GM12878 (cell line): ENCODE data around the gene DMKN.

Experiments
- ATF3 ChIP-seq: IDR thresholded peaks from 2 replicates; pipeline ENCODE4 v1.6.1; 2011; ENCODE audit warnings: low read depth, mild to moderate bottlenecking, low read length, moderate library complexity, borderline replicate concordance; ENCODE audit errors: extremely low read depth
- CBX3 ChIP-seq: fragments of 200-600 bp; sonication (generic); IDR thresholded peaks from 2 replicates; pipeline ENCODE4 v1.6.1; 2016; ENCODE audit warnings: low read depth, borderline replicate concordance
- CTCF ChIP-seq, 3 experiments: IDR thresholded peaks in 2 of 3; conservative IDR thresholded peaks in 1 of 3; 2 replicates each; pipeline ENCODE4 v1.5.1; 2011; ENCODE audit warnings: low read depth in 3 of 3, low read length in 3 of 3, mild to moderate bottlenecking in 3 of 3, control low read depth in 2 of 3, moderate library complexity in 2 of 3, inconsistent platforms in 1 of 3, mixed read lengths in 1 of 3; ENCODE audit not compliant: control insufficient read depth in 2 of 3, insufficient read depth in 1 of 3; ENCODE audit errors: extremely low read depth in 1 of 3
- NRF1 ChIP-seq: conservative IDR thresholded peaks from 2 replicates; pipeline ENCODE4 v1.6.1; 2011; ENCODE audit warnings: mild to moderate bottlenecking, low read depth, low read length, improper control_type of control experiment
- POLR2AphosphoS5 ChIP-seq: IDR thresholded peaks from 2 replicates; pipeline ENCODE4 v1.6.1; 2011; ENCODE audit warnings: mild to moderate bottlenecking, low read length, inconsistent platforms
- ZNF217 ChIP-seq: fragments of 450-650 bp; IDR thresholded peaks from 2 replicates; pipeline ENCODE4 v1.6.1; 2017; ENCODE audit warnings: antibody characterized with exemption, mild to moderate bottlenecking

DNA sequence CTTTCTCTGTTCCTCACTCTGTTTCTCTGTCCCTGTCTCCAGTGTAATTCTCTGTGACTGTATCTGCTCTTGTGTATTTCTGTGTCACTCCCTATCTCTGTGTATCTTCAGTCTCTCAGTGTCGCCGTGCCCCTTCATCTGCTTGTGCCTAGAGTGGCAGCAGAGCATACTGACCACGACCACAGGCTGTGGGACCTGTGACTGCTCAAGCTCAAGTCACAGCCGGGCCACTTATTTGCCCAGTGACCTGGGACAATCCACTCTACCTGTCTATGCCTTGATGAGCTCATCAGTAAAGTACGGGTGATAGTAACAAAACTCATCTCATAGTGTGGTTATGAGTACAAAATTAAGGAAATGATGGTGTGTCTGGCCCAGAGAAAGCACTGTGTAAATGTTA, 40.6 kb upstream of the DMKN start:
- TF ChIP-seq POLR2AphosphoS5 = no peak
- no peak for TF ChIP-seq ATF3
- no peak for TF ChIP-seq ZNF217
- no peak for TF ChIP-seq CTCF (IDR thresholded peaks at IDR 0.05 in 2 of 3, conservative IDR thresholded peaks at IDR 0.05 in 1 of 3; ENCODE audit: control insufficient read depth in 2 of 3, extremely low read depth in 1 of 3, insufficient read depth in 1 of 3, low read depth in 3 of 3, low read length in 3 of 3)
- TF ChIP-seq NRF1 = no peak
- no peak for TF ChIP-seq CBX3
